Suprapubic skin (tissue), 4 donors: Measurements from ENCODE around the gene CIBAR2.

Experiments used
- CTCF ChIP-seq, 2 donors: fragments of 200-600 bp in 1 of 2; fragments of 450-650 bp in 1 of 2; sonication (generic) in 1 of 2; IDR thresholded peaks; one replicate each; pipeline ENCODE4 v1.5.1; 2016 to 2019; ENCODE audit warnings: antibody characterized with exemption in 2 of 2, mild to moderate bottlenecking in 1 of 2, moderate library complexity in 1 of 2
- EP300 ChIP-seq: sonication (generic); formaldehyde crosslinking; IDR thresholded peaks from one replicate; pipeline ENCODE4 v1.6.1; 2017; ENCODE audit warnings: antibody characterized with exemption
- POLR2A ChIP-seq, 2 donors: fragments of 450-650 bp; IDR thresholded peaks; one replicate each; pipeline ENCODE4 v1.6.1; 2017; ENCODE audit warnings: antibody characterized with exemption in 2 of 2, mild to moderate bottlenecking in 2 of 2, moderate library complexity in 2 of 2
- POLR2AphosphoS5 ChIP-seq, 3 donors: sonication (generic); formaldehyde crosslinking; IDR thresholded peaks; one replicate each; pipeline ENCODE4 v1.6.1; 2017; ENCODE audit warnings: antibody characterized with exemption in 3 of 3

DNA sequence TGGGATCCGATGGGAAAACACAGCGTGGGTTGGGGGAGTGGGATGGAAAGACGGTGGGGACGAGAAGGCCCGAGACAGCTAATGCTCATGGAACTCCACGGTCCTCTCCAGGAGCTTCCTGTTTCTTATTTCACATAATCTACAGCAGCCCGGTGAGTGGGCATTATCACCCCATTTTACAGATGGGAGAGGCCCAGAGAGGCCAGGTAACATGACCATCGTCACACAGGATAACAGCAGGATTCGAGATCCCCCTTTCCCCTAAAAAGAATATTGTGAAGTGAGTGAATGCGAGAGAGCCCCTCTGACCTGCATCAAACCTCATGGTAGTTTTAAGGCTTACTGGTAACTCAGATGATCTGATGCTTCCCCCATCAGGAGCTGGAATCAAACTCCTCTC, 12.0 kb downstream of the CIBAR2 start:
- no peak for TF ChIP-seq CTCF (IDR thresholded peaks at IDR 0.05)
- TF ChIP-seq POLR2A (IDR thresholded peaks at IDR 0.05) = no peak
- TF ChIP-seq EP300 = no peak
- TF ChIP-seq POLR2AphosphoS5 (IDR thresholded peaks at IDR 0.05) = no peak
